ENCODE results near the gene CYP26A1. TPM values are rescaled to one million over a fixed set of nuclear protein-coding genes. Genes with fewer than 3 reads are reported as not detected.

The CYP26A1 gene
- total RNA-seq, 1 experiment from 2014 or later, result 0.17 TPM

- Histone ChIP-seq H3K4me1 (ENCODE audit: control insufficient read depth in 1 of 2, insufficient read depth in 2 of 2, low read length in 2 of 2) (peaks cover 3 to 9% of the 10 kb centered on the region in 2 experiments; a peak in 3 of 4 replicates), H3K79me2 (ENCODE audit: insufficient read depth, low read length) (no peaks in the 10 kb centered on the region), H3K4me3 (replicated peaks in 1 of 2; ENCODE audit: low read depth in 1 of 2, low read length in 2 of 2) (no peak overlapping the region), H3K27me3 (ENCODE audit: insufficient read depth, low read length) (no peaks in the 10 kb centered on the region), H3K27ac (ENCODE audit: low read depth, low read length) (no peak overlapping the region), H2AFZ (ENCODE audit: low read depth, low read length, poor library complexity, severe bottlenecking) (no peak overlapping the region), H3K9me2 (ENCODE audit: insufficient read depth) (no peaks in the 10 kb centered on the region), H3K9ac (ENCODE audit: low read length) (no peak overlapping the region), H3K36me3 (ENCODE audit: control insufficient read depth in 1 of 2, insufficient read depth in 2 of 2, low read length in 2 of 2) (no peaks in the 10 kb centered on the region), H4K20me1 (ENCODE audit: insufficient read depth) (no peaks in the 10 kb centered on the region), H3K9me3 (ENCODE audit: control insufficient read depth in 1 of 2, insufficient read depth in 1 of 2, low read depth in 1 of 2, low read length in 2 of 2) (no peaks in the 10 kb centered on the region), H3K4me2 (ENCODE audit: low read length) (no peak overlapping the region)
- CTCF ChIA-PET, result no interaction called here
- TF ChIP-seq ZNF274 (IDR thresholded peaks at IDR 0.05; ENCODE audit: low read depth, low read length), result no peak
- no peak for TF ChIP-seq JUND (IDR thresholded peaks at IDR 0.05)
- no peak for TF ChIP-seq SIN3A (IDR thresholded peaks at IDR 0.05; ENCODE audit: low read depth)
- TF ChIP-seq, protein P1, sequence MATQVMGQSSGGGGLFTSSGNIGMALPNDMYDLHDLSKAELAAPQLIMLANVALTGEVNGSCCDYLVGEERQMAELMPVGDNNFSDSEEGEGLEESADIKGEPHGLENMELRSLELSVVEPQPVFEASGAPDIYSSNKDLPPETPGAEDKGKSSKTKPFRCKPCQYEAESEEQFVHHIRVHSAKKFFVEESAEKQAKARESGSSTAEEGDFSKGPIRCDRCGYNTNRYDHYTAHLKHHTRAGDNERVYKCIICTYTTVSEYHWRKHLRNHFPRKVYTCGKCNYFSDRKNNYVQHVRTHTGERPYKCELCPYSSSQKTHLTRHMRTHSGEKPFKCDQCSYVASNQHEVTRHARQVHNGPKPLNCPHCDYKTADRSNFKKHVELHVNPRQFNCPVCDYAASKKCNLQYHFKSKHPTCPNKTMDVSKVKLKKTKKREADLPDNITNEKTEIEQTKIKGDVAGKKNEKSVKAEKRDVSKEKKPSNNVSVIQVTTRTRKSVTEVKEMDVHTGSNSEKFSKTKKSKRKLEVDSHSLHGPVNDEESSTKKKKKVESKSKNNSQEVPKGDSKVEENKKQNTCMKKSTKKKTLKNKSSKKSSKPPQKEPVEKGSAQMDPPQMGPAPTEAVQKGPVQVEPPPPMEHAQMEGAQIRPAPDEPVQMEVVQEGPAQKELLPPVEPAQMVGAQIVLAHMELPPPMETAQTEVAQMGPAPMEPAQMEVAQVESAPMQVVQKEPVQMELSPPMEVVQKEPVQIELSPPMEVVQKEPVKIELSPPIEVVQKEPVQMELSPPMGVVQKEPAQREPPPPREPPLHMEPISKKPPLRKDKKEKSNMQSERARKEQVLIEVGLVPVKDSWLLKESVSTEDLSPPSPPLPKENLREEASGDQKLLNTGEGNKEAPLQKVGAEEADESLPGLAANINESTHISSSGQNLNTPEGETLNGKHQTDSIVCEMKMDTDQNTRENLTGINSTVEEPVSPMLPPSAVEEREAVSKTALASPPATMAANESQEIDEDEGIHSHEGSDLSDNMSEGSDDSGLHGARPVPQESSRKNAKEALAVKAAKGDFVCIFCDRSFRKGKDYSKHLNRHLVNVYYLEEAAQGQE (IDR thresholded peaks at IDR 0.05; ENCODE audit: low read depth), result no peak
- TF ChIP-seq RAD21 (IDR thresholded peaks at IDR 0.05; ENCODE audit: low read depth), result no peak
- TF ChIP-seq ZFX (IDR thresholded peaks at IDR 0.05), result no peak
- TF ChIP-seq CBX3 (IDR thresholded peaks at IDR 0.05; ENCODE audit: low read depth), result no peak
- TF ChIP-seq SP1 (IDR thresholded peaks at IDR 0.05; ENCODE audit: low read depth), result no peak
- TF ChIP-seq, protein P2, sequence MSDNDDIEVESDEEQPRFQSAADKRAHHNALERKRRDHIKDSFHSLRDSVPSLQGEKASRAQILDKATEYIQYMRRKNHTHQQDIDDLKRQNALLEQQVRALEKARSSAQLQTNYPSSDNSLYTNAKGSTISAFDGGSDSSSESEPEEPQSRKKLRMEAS (IDR thresholded peaks at IDR 0.05), result no peak
- no peak for TF ChIP-seq ELF1 (IDR thresholded peaks at IDR 0.05; ENCODE audit: borderline replicate concordance, low read depth)
- no peak for TF ChIP-seq YY1 (IDR thresholded peaks at IDR 0.05; ENCODE audit: extremely low read depth, insufficient replicate concordance, low read depth, low read length)
- no peak for TF ChIP-seq CEBPB (IDR thresholded peaks at IDR 0.05; ENCODE audit: low read depth)
- POLR2A ChIA-PET, result no interaction called here
- intact Hi-C loops (cut with micrococcal nuclease), result no loop called here
- DNase-seq (ENCODE audit: low read depth, low spot score) (no peak), ATAC-seq (no peak)
- BruUV-seq (replicated peaks), result no TSS peak
- RAD21 ChIA-PET (ENCODE audit: low non-redundant PET in 1 of 2, low total read pairs in 2 of 2, uncharacterized antibody in 2 of 2, unreplicated experiment in 2 of 2), result no interaction called here
These were observed 36.9 kb downstream of the CYP26A1 start for GRCh38 chr10:93110472-93111146.
